PC-9 (cell line): ENCODE results near the gene GOLT1A. TPM values are rescaled to one million over a fixed set of nuclear protein-coding genes. Genes with fewer than 3 reads are reported as not detected.

Source experiments
- BruUV-seq: library from RNA; stranded (reverse); fragments of 400-500 nt; replicated peaks from 2 replicates; lab custom pipeline; 2021; lab: Mats Ljungman, UMichigan
- CTCF ChIA-PET: fragments of 300-600 bp; sonication (Branson Sonifier 250); formaldehyde crosslinking; loops from one replicate; lab custom pipeline; 2022; ENCODE audit warnings: antibody characterized with exemption; lab: Charles Lee
- POLR2A ChIA-PET: fragments of 300-600 bp; sonication (Branson Sonifier 250); formaldehyde crosslinking; loops from one replicate; lab custom pipeline; 2022; ENCODE audit warnings: antibody characterized with exemption; ENCODE audit not compliant: unreplicated experiment; lab: Charles Lee
- DNase-seq, 2 experiments: peaks; one replicate each; pipeline versions ENCODE4 v3.0.0 to v3.0.0-alpha.2; 2015 to 2022; ENCODE audit warnings: mixed read lengths in 1 of 2
- H2AFZ ChIP-seq: fragments of 200-600 bp; sonication (generic); 2 replicates; pipeline ENCODE4 v1.8.1; 2017; ENCODE audit warnings: antibody characterized with exemption
- H3F3A ChIP-seq: fragments of 200-600 bp; sonication (generic); 2 replicates; pipeline ENCODE4 v1.8.1; 2017; ENCODE audit warnings: antibody characterized with exemption, mild to moderate bottlenecking, low read depth; ENCODE audit not compliant: insufficient read depth
- H3K27ac ChIP-seq: fragments of 200-600 bp; sonication (generic); 2 replicates; pipeline ENCODE4 v1.6.1; 2016; ENCODE audit warnings: mixed run types
- H3K27me3 ChIP-seq: fragments of 200-600 bp; sonication (generic); 2 replicates; pipeline ENCODE4 v1.6.1; 2016; ENCODE audit warnings: low read depth, mixed run types; ENCODE audit not compliant: insufficient read depth
- H3K36me3 ChIP-seq: fragments of 200-600 bp; sonication (generic); 2 replicates; pipeline ENCODE4 v1.6.1; 2016; ENCODE audit warnings: low read depth, mixed run types
- H3K4me1 ChIP-seq: fragments of 200-600 bp; sonication (generic); replicated peaks from 2 replicates; pipeline ENCODE4 v1.6.1; 2016; ENCODE audit warnings: mixed run types; ENCODE audit not compliant: insufficient read depth
- H3K4me2 ChIP-seq: fragments of 200-600 bp; sonication (generic); 2 replicates; pipeline ENCODE4 v1.6.1; 2017; ENCODE audit warnings: mixed run types
- H3K4me3 ChIP-seq: fragments of 200-600 bp; sonication (generic); 2 replicates; pipeline ENCODE4 v1.6.1; 2016; ENCODE audit warnings: mixed run types
- H3K79me2 ChIP-seq: fragments of 200-600 bp; sonication (generic); 2 replicates; pipeline ENCODE4 v1.6.1; 2017; ENCODE audit warnings: low read depth, mixed run types
- H3K9me2 ChIP-seq: fragments of 200-600 bp; sonication (generic); 2 replicates; pipeline ENCODE4 v1.8.1; 2017; ENCODE audit warnings: mild to moderate bottlenecking; ENCODE audit not compliant: insufficient read depth
- H3K9me3 ChIP-seq: fragments of 200-600 bp; sonication (generic); 2 replicates; pipeline ENCODE4 v1.8.1; 2016; ENCODE audit warnings: low read depth; ENCODE audit not compliant: insufficient read depth
- H4K20me1 ChIP-seq: fragments of 200-600 bp; sonication (generic); 2 replicates; pipeline ENCODE4 v1.8.1; 2017; ENCODE audit not compliant: insufficient read depth
- CTCF ChIP-seq: fragments of 200-600 bp; sonication (generic); conservative IDR thresholded peaks from 2 replicates; pipeline ENCODE4 v1.6.1; 2017; ENCODE audit warnings: mixed run types, antibody characterized with exemption, mild to moderate bottlenecking, moderate library complexity
- EZH2 ChIP-seq: fragments of 200-600 bp; sonication (generic); IDR thresholded peaks from 2 replicates; pipeline ENCODE4 v1.8.0; 2017; ENCODE audit warnings: antibody characterized with exemption, low read depth
- intact Hi-C: fragments of 100-400 bp; cut with micrococcal nuclease; formaldehyde crosslinking; loops from one replicate; pipeline ENCODE4 v1.10.0; 2022; ENCODE audit not compliant: unreplicated experiment
- total RNA-seq: library from RNA; stranded (reverse); gene quantifications from 2 replicates; pipeline ENCODE4 v1.2.3, GENCODE V29; 2021

The GOLT1A gene
- total RNA-seq, 1 experiment from 2014 or later = 18.7 TPM

- H2AFZ ChIP-seq = no peak overlapping the region
- ChIA-PET POLR2A (no interaction called here), CTCF (interaction anchor here (0.5 kb wide), 1 partner anchor 728 kb away, joined by 5 read pairs; no protein-coding TSS in a partner anchor)
- no TSS peak for BruUV-seq
- peaks cover 31% of the 10 kb centered on the region for H3K36me3 ChIP-seq
- no peak overlapping the region for H3K27ac ChIP-seq
- no peak overlapping the region for H3K4me2 ChIP-seq
- no peaks in the 10 kb centered on the region for H3K9me2 ChIP-seq
- TF ChIP-seq EZH2 (no peak), CTCF (no peak)
- H3K4me1 ChIP-seq = no peaks in the 10 kb centered on the region
- intact Hi-C loops = no loop called here
- no peaks in the 10 kb centered on the region for H3K9me3 ChIP-seq
- peaks cover 13% of the 10 kb centered on the region; the same call in 1 of the 2 replicates for H3F3A ChIP-seq
- H3K27me3 ChIP-seq = no peaks in the 10 kb centered on the region
- H4K20me1 ChIP-seq = no peaks in the 10 kb centered on the region
- H3K79me2 ChIP-seq = no peaks in the 10 kb centered on the region
- H3K4me3 ChIP-seq = no peak overlapping the region
- no peak for DNase-seq
Observed at GRCh38 chr1:204262506-204263253, 48.9 kb upstream of the GOLT1A start.

GRCh38 chr1:204261746-204262505 lies 48.1 kb upstream of the GOLT1A start:
- H3K9me2 ChIP-seq = no peaks in the 10 kb centered on the region
- peaks cover 6% of the 10 kb centered on the region; the same call in 1 of the 2 replicates for H3F3A ChIP-seq
- H3K4me3 ChIP-seq = no peak overlapping the region
- no peaks in the 10 kb centered on the region for H3K9me3 ChIP-seq
- H3K36me3 ChIP-seq = peaks cover 30% of the 10 kb centered on the region
- no peaks in the 10 kb centered on the region for H3K79me2 ChIP-seq
- H3K4me1 ChIP-seq = no peaks in the 10 kb centered on the region
- no peak overlapping the region for H2AFZ ChIP-seq
- H3K27me3 ChIP-seq = no peaks in the 10 kb centered on the region
- no peak overlapping the region for H3K4me2 ChIP-seq
- no peak overlapping the region for H3K27ac ChIP-seq
- ChIA-PET CTCF (no interaction called here), POLR2A (no interaction called here)
- H4K20me1 ChIP-seq = no peaks in the 10 kb centered on the region
- no peak for DNase-seq
- intact Hi-C loops = no loop called here
- BruUV-seq = no TSS peak
- TF ChIP-seq EZH2 (no peak), CTCF (no peak)

- Histone ChIP-seq H3F3A (peaks cover 6% of the 10 kb centered on the region; the same call in 1 of the 2 replicates), H3K4me1 (no peaks in the 10 kb centered on the region), H3K9me2 (no peaks in the 10 kb centered on the region), H3K9me3 (no peaks in the 10 kb centered on the region), H3K4me2 (no peak overlapping the region), H3K79me2 (no peaks in the 10 kb centered on the region), H3K27me3 (no peaks in the 10 kb centered on the region), H2AFZ (no peak overlapping the region), H3K4me3 (no peak overlapping the region), H3K27ac (no peak overlapping the region), H3K36me3 (peaks cover 24% of the 10 kb centered on the region), H4K20me1 (no peaks in the 10 kb centered on the region)
- ChIA-PET POLR2A (no interaction called here), CTCF (no interaction called here)
- no TSS peak for BruUV-seq
- no peak for TF ChIP-seq EZH2
- TF ChIP-seq CTCF = no peak
- intact Hi-C loops = no loop called here
- no peak for DNase-seq
Observed at GRCh38 chr1:204261266-204261665, 47.5 kb upstream of the GOLT1A start.
